ENCODE data around the gene LIMS2. TPM values are rescaled to one million over a fixed set of nuclear protein-coding genes. Genes with fewer than 3 reads are reported as not detected.

The LIMS2 gene
- total RNA-seq, 4 donors from 2014 or later: 34.5 to 198 (median 91.3) TPM

DNA sequence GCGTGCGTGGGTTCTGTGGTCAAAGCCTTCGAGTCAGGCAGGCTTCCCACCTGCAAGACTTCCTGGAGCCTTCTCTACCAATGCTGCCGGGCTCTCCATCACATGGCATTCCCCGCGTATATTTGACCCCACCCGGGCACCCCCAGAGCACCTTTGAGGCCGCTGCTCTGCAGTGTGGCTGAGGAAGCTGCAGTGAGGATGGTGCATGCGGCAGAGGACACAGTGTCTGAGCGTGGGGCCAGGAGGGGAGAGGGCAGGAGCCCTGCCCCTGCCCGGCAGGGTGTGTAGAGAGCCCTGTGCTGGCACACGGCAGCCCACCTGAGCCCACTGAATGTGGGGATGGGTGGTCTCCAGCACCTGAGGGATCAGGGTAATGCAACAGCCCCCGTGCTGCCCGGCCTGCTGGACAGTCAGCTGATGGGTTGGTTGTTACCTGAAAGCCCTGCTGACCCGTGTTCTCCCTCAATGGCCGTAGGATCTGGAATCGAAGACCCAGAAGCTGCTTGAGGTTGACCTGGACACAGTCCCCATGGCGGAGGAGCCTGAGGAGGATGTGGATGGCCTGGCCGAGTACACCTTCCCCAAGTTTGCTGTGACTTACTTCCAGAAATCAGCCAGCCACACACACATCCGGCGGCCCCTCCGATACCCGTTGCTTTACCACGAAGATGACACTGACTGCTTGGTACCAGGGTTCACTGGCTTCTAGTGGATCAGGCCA lies 66.1 kb downstream of the LIMS2 start:
- DNase-seq: no peak
- Histone ChIP-seq H3K4me1 (no peaks in the 10 kb centered on the region), H3K27me3 (no peaks in the 10 kb centered on the region), H3K9me3 (peaks cover 0 to 9% of the 10 kb centered on the region in 2 donors), H3K27ac (no peak overlapping the region), H3K36me3 (peaks cover 0 to 16% (median 4%) of the 10 kb centered on the region in 4 donors), H3K4me3 (no peak overlapping the region)
- in situ Hi-C loops (cut with MboI; ENCODE audit: low pct_ligation_motif_present in 1 of 4, low pct_unique_long_range_greater_than_20kb in 1 of 4, low sequenced_read_pairs in 3 of 4) (no loop called here), intact Hi-C loops (cut with DNase I; ENCODE audit: low total_unique reads) (no loop called here)
- WGBS, 2 donors (ENCODE audit: low coverage in 1 of 2): 80 to 93% methylated on average over 1 to 24 of the region's 24 CpGs
- TF ChIP-seq POLR2AphosphoS5 (IDR thresholded peaks at IDR 0.05) (no peak), POLR2A (IDR thresholded peaks at IDR 0.05) (no peak), EP300 (IDR thresholded peaks at IDR 0.05; ENCODE audit: low read depth) (no peak)
- TF ChIP-seq, protein P1, sequence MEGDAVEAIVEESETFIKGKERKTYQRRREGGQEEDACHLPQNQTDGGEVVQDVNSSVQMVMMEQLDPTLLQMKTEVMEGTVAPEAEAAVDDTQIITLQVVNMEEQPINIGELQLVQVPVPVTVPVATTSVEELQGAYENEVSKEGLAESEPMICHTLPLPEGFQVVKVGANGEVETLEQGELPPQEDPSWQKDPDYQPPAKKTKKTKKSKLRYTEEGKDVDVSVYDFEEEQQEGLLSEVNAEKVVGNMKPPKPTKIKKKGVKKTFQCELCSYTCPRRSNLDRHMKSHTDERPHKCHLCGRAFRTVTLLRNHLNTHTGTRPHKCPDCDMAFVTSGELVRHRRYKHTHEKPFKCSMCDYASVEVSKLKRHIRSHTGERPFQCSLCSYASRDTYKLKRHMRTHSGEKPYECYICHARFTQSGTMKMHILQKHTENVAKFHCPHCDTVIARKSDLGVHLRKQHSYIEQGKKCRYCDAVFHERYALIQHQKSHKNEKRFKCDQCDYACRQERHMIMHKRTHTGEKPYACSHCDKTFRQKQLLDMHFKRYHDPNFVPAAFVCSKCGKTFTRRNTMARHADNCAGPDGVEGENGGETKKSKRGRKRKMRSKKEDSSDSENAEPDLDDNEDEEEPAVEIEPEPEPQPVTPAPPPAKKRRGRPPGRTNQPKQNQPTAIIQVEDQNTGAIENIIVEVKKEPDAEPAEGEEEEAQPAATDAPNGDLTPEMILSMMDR (IDR thresholded peaks at IDR 0.05): no peak

DNA sequence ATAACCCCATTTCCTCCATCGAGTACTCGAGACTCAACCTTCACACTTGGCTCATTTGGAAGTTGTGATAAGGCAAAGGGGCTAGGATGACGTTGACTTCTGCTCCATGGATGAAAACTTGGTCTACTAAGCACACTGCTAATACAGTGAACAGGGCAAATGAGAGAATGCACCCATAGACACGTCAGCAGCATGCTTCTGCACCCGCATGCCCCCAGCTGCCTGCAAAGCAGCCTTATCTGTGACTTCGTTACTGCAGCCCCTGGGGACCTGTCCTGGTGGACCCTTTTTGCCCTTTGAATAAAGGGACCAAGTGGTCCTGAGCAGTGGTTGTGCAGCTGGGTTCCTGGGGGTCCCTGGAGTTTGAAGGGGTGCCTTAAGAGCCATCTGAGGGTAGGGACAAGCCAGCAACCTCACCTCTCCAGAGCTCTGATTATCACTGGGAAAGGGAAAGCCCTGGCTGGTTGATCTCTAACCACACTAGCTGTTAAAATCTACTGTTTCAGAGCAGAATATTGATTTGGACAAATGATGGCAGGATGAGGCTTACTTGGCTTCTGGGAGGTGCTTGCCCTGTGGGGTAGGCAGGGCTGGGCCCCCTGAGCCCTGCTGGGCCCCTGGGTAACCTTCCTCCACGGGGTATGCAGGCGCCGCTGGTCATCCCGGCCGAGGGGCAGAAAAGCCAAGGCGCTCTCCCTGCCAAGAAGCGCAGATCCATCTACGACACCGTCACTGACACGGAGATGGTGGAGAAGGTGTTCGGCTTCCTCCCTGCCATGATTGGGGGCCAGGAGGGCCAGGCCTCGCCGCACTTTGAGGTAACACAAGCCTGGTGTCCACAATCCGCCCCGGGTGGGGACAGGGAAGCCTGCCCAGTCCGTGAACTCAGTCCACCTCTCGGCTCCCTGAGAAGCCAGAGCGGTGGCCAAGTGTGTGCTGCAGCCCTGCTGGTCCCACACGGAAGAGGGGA lies 67.0 kb downstream of the LIMS2 start:
- TF ChIP-seq, protein P1 (IDR thresholded peaks at IDR 0.05): no peak
- TF ChIP-seq POLR2A (IDR thresholded peaks at IDR 0.05): no peak
- no peak for TF ChIP-seq POLR2AphosphoS5 (IDR thresholded peaks at IDR 0.05)
- no peak for TF ChIP-seq EP300 (IDR thresholded peaks at IDR 0.05; ENCODE audit: low read depth)
- in situ Hi-C loops (cut with MboI; ENCODE audit: low pct_ligation_motif_present in 1 of 4, low pct_unique_long_range_greater_than_20kb in 1 of 4, low sequenced_read_pairs in 3 of 4): no loop called here
- intact Hi-C loops (cut with DNase I; ENCODE audit: low total_unique reads): no loop called here
- Histone ChIP-seq H3K27me3 (no peaks in the 10 kb centered on the region), H3K4me3 (no peak overlapping the region), H3K36me3 (peaks cover 0 to 11% (median 4%) of the 10 kb centered on the region in 4 donors), H3K27ac (no peak overlapping the region), H3K4me1 (no peaks in the 10 kb centered on the region), H3K9me3 (peaks cover 0 to 5% of the 10 kb centered on the region in 2 donors)
- DNase-seq: no peak
- 88% methylated on average over 22 of the region's 25 CpGs; no CpG with 5 or more reads in 1 of the 2 donors for WGBS, 2 donors (ENCODE audit: low coverage in 1 of 2)

DNA sequence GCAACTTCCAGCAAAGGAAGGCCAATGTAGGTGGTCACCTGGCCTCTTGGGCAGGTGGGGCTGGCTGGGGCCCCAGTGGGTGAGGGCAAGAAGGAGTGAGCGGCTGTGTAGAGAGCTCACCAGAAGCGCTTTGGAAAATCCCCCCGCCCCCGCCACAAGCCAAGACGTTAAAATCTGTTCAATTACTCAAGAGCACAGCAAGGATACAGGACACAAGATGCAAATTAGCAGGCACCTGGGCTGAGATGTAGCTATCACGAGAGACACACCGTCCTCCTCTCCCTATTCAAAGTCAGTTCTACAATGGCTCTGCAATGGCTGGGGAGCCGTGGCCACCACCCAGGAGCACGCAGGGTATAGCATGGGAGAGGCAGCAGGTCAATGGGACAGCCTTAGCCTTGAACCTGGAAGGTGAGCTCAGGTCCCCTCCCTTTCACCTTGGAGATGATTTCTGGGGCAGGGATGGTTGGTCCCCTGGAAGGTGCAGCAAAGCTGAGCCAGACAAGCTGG lies 67.9 kb downstream of the LIMS2 start:
- in situ Hi-C loops (cut with MboI; ENCODE audit: low pct_ligation_motif_present in 1 of 4, low pct_unique_long_range_greater_than_20kb in 1 of 4, low sequenced_read_pairs in 3 of 4) (no loop called here), intact Hi-C loops (cut with DNase I; ENCODE audit: low total_unique reads) (no loop called here)
- no peak overlapping the region for H3K4me3 ChIP-seq
- WGBS, 2 donors (ENCODE audit: low coverage in 1 of 2): 80 to 85% methylated on average over 1 to 9 of the region's 9 CpGs
- DNase-seq: no peak
- TF ChIP-seq EP300 (IDR thresholded peaks at IDR 0.05; ENCODE audit: low read depth): no peak
- TF ChIP-seq POLR2A (IDR thresholded peaks at IDR 0.05): no peak
- TF ChIP-seq, protein P1 (IDR thresholded peaks at IDR 0.05): no peak
- TF ChIP-seq POLR2AphosphoS5 (IDR thresholded peaks at IDR 0.05): no peak
- H3K4me1 ChIP-seq: no peaks in the 10 kb centered on the region
- H3K27me3 ChIP-seq: no peaks in the 10 kb centered on the region
- no peaks in the 10 kb centered on the region for H3K9me3 ChIP-seq
- peaks cover 0 to 6% (median 0%) of the 10 kb centered on the region in 4 donors for H3K36me3 ChIP-seq
- no peak overlapping the region for H3K27ac ChIP-seq

Data from transverse colon (tissue), 4 donors.